HG03442 (cell line): ENCODE data around the gene LEMD3.
"Not testable (repeated sequence)": the region's sequence is repeated elsewhere in the genome, so short reads cannot be mapped to it uniquely, and the experiment has no call there.

Source experiments
- ATAC-seq: cut with Tn5 transposase; IDR thresholded peaks from one replicate; pipeline ENCODE4 v1.9.1; 2021; ENCODE audit warnings: mild to moderate bottlenecking, moderate library complexity; ENCODE audit not compliant: unreplicated experiment

The LEMD3 gene

GRCh38 chr12:65276916-65277530 is 107.6 kb downstream of the LEMD3 start:
- no peak for ATAC-seq

GRCh38 chr12:65277994-65278575 is 108.7 kb downstream of the LEMD3 start:
- no peak for ATAC-seq

DNA sequence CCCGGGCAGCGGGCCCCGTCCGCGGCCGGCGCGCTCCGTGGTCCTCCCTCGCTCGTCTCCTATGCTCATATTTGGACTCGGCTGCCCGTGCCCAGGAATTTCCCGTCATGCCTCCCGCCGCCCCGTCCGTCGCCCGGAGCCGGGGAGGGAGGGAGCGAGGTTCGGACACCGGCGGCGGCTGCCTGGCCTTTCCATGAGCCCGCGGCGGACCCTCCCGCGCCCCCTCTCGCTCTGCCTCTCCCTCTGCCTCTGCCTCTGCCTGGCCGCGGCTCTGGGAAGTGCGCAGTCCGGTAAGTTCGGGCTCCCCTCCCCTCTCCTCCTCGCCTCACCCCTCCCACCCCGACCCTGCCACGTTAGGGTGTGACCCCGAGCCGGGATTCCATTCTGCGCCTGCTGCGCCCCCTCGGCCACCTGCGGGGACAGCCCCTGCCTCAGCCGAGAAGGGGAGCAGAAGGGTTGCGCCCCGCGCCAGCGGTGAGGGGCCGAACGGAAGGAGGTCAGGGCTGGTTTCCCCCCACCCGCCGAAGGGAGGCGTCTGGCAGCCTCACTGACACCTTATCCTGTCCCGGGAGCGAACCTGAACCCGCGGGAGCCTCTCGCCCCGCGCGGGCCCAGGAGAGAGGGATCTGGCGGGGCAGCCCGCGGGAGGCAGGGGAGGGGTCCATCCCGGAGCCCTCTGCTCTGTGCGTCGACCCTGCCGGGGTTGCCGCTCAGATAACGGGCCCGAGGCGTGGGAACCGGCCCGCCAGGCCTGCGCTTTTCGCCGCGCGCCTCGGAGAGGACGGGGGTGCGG is 109.4 kb downstream of the LEMD3 start, which contains the start of gene MSRB3:
TSS of gene MSRB3 (plus strand) at position 108 of the 793 bp plus-strand sequence. CDS start 29,897 bp downstream, outside the sequence.
- no peak for ATAC-seq

DNA sequence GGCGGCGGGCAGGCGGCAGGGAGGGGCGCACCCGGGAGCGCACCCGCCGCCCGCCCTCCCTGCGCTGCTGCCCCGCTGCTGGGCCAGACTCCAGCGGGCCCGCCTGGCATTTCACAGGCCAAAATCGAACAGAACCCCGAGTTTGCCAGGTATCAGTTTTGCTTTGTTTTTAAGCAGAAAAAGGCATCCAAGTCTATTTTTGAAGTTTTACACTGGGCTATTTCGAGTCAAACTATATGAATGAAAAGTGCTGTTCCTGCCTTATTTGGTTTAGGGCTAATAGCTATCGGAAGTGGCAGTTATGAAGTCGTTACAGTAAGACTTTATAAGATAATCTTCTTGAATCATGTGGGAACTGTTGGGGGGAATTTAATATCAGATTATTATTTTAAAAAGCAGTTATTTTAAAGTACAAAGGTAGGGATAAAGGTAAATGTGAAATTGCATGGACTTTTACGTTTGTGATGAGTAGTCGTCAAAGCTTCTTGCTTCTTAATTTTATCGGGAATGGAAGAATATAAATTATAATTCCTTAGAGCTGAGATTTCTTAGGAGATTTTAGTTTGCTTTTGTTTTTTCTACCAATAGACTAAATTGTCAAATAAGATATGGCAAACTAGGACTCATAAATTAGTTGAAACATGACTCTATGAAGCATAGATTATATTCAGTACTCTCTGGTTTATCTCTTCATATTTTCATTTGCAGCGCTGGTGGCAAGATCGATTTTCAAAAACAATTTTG is 110.2 kb downstream of the LEMD3 start:
- no peak for ATAC-seq

GRCh38 chr12:65280306-65280705 is 110.9 kb downstream of the LEMD3 start:
- no peak for ATAC-seq

DNA sequence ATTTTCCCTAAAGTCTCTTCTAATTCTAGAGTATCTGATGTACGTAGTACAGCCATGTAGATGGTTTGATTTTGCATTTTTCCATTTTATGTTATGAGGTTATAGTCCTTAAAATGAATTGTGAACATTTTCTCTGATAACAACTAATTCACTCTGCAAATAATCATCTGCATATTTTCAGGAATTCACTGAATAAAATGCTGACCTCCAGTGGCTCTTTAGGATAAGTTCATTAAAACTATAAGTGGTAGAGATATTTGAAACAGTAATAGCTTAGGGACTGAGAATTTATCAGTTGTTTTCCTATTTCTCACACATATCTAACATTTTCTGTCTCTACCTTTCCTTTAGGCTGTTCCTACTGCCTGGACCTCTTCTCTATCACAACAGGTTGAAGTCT is 113.5 kb downstream of the LEMD3 start:
- no peak for ATAC-seq

DNA sequence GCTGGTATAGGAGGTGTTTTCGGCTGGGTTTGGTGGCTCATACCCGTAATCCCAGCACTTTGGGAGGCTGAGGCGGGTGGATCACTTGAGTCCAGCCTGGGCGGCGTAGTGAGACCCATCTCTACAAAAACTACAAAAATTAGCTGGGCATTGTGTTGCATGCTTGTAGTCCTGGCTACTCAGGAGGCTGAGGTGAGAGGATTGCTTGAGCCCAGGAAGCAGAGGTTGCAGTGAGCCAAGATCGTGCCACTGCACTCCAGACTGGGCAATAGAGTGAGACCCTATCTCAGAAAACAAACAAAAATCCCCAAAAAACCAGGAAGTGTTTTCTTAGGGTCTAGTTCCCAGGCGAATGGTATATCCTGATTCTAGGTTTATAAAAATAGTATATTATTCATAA is 116.1 kb downstream of the LEMD3 start:
- ATAC-seq: not testable (repeated sequence)

GRCh38 chr12:65287426-65287825 is 118.0 kb downstream of the LEMD3 start:
- no peak for ATAC-seq

- ATAC-seq: no peak
Measured at GRCh38 chr12:65292241-65292640, 122.9 kb downstream of the LEMD3 start.

GRCh38 chr12:65293735-65294134 is 124.4 kb downstream of the LEMD3 start:
- no peak for ATAC-seq

DNA sequence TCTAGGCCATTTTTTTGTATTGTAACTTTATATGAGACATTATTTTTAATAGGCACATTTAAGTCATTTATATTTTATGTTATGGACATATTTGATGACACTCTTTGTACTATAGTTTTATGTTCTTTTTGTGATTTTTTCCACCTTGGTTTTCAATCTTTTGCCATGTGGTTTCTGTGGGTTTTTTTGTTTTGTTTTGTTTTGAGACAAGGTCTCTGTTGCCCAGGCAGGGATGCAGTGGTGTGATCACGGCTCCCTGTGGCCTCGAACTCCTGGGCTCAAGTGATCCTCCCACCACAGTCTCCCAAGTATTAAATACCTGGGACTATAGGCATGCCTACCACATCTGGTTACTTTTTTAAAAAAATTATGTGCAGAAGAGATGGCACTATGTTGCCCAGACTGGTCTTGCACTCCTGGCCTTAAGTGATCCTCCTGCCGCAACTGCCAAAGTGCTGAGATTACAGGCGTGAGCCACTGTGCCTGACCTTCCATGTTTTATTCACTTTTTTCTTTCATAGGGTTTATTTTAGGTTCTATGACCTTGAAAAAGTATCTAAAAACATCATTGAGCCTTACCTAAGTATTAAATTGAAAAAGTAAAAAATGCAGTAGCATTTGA is 125.4 kb downstream of the LEMD3 start:
- no peak for ATAC-seq

DNA sequence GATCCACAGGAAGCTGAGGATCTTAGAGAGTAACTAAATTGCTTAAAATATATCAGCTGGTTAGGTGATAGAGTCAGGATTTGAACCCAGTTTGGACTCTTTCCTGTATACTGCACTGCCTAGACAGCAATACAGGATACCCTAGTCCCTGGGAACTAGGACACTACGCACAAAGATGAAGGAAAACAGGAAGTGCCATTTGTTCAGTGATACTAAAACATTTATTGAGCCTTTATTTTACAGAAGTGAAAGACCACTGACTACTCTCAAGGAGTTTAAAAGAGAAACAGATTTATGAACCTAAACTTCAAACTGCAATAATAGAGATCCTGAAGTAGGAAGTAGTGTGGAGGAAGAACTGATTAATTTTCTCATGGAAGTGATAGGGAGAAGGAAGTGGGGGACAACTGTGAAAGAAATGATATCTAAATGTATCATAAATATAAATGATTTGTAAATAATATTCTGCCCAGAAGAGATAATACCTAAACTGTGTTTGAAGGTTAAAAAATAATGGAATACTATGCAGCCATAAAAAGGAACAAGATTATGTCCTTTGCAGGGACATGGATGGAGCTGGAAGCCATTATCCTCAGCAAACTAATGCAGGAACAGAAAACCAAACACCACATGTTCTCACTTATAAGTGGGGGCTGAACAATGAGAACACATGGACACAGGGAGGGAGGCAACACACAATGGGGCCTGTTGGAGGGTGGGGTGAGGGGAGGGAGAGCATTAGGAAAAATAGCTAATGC is 127.3 kb downstream of the LEMD3 start:
- no peak for ATAC-seq
